ENCODE data around the gene DROSHA.
"Not testable (repeated sequence)": the region's sequence is repeated elsewhere in the genome, so short reads cannot be mapped to it uniquely, and the experiment has no call there.

Gene DROSHA

DNA sequence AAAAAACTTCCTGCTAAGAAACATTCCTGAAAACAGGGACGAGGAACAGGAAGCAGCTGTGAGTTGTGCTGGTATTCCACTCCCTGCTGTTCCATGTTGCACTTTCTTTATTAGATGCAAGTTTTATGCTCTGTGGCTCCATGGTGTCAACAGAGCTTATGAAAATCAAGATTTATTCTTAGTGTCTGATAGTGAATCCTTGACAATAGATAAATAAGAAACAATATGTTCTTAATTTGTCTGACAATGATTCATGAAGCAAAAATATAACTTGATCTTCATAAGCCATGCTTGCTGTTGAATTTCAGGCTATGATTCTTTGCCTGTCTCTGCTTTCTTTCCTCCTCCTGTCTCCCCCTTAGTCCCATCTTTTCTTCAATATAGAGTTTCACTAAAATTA, 119.6 kb downstream of the DROSHA start:
- DNase-seq = no peak

DNA sequence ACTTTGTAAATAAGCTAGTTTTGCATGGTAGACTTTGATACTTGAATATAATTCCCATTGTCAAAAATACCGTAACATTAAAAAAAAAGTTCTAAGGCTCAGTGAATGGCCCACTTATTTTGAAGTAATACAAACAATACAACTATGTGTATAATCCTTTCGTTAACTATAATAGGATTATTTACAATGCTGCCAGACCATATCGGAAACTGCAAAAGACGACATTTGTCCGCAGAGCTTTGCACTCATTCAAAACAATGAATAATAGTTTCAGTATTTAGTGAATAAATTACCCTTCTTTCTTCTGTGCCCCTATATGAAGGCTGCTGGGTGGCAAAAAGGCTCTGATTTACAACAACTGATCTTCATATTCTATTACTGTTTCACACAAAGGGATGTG, 121.8 kb downstream of the DROSHA start:
- no peak for DNase-seq

DNA sequence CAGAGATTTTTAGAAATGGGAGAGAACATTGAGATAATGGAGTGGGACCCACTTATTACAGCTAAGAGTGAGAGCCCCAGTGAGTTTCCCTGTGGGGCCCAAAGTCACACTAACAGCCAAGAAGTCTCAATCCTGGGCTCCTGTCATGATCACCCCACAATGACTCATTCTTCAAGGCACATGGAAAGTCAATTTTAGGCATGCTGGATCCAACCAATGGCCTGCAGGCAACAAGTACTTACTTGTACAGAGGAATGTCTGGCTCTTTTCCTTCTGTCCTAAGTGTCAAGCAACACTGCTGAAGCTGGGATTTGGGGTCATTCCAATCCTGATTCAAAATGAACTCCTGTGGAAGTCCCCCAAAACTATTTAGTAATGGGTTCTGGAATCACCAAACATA, 123.1 kb downstream of the DROSHA start:
- no peak for DNase-seq

DNA sequence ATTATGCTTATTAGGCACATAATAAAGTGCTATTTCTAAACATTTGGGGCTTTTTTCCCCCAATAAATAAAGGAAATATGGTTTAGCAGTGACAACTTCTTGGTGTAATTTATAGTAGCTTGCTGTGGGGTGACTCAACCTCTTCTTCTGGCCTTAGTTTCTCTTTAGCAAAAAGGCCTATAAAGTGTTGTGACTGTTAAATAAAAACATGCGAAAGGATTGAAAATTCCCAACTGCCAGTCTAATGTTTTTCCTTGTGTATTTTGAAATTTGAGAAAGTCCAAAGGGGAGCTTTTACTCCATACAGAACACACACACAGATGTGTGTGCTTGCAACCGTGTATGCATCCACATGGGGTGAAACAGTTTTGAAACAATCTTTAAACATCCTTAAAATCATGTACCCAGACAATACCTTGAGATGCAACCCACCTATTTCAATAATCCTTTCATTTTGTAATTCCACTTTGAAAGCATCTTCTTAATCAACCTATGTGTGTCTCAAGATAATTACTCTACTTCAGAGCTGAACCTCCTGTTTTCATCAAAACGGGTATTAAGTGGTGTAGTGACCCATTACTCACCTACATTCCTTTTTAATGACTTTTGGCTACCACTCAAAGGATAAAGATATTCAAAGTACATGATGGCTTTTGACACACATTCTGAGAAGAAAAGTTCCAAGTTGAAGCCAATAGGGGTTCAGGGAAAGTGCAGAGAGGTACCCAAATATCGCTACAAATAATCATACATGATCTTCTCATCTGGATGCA, 123.8 kb downstream of the DROSHA start:
- no peak for DNase-seq

DNA sequence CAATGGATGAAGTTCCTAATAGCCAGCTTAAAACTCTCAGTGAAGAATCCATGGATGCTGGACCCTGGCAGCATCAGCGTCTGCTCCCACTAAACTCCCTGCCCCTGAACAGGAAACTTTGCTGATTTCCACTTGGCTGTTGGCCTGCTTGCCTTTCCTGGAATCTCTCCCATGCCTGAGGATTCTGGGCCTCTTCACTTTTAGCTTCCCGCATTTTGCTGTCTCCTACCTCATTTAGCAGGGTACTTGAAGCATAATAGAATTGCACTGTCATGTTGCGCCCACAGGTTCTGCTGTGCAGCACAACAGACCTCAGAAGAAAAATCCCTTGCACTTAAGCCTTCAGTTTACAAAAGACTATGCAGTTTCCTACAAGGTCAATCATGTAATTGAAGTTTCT, 127.6 kb downstream of the DROSHA start:
- no peak for DNase-seq

DNA sequence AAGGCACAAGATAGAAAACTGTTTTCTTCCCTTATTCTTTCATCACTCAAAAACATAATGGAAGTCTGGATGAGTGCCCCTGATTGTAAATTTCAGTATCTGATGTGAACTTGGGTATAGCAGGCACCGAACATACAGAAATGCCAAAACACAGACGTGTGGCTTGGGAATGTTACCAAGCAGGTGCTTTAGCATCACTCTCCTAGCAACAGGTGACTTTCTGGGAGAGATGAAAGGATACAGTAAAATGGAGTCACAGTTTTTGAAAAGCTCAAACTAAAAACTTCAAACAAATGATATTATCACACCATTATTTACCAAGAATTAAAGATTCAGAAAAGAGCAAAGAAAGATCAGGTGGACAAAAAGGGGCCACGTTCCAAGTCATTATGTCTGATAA, 130.2 kb downstream of the DROSHA start:
- DNase-seq = no peak

DNA sequence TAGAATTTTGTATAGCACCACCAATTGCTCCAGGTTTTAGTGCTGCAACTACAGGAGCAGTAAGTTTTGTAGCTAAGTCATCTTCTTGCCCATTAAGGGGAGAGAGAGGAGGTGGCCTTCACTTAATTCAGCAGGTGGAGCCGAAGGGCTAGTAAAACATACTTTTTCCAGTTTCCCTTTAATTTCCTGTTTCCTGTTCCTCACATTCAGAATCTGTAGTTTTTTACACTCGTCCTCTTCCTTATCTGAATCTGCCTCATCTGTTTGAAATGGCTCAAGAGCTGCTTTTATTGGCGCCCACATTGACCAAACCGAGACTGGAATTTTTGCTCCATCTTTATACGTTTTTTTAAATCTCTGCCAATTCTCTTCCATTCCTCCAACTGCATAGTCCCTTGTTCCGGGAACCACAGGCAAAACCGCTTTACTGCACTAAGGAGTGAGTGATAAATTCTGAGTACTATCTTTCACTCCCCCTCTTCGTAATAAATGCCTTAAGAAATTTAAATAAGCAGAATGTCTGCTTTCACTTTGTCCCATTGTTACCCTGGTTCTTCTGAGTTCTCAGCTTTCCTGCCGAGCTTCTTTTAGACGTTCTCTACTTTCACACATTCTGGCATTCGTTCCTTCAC, 133.9 kb downstream of the DROSHA start:
- DNase-seq = no peak

DNA sequence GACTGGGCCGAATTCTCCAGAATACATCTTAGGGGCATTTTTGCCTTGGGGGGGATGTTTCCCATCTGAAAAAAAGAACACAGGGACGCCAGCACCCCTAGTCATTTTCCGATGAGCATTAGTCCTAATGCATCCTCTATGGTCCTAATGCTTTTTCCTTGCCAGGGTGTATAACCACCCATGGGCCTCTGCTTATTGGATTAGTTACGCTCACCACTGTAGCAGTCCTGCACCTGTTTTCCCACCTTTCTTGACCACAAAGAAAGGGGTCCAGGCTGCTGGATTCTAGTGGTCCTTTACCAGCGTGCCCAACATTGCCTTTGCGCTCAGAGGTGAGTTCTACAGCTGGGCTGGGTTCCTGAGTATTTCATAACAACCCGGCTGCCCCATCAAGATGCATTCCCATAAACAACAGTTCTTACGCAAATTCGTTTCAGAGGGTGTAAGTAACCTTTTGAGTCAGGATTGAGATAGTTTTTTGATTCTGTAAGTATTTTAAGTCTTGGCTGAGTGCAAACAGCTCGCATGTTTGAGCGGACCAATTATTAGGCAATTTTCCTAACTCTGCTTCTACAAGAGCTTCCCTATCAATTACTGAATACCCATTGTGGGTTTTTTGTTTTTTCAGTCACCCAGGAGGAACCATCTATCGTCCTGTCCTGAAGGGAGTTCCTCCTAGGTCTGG, 135.1 kb downstream of the DROSHA start:
- no peak for DNase-seq

DNA sequence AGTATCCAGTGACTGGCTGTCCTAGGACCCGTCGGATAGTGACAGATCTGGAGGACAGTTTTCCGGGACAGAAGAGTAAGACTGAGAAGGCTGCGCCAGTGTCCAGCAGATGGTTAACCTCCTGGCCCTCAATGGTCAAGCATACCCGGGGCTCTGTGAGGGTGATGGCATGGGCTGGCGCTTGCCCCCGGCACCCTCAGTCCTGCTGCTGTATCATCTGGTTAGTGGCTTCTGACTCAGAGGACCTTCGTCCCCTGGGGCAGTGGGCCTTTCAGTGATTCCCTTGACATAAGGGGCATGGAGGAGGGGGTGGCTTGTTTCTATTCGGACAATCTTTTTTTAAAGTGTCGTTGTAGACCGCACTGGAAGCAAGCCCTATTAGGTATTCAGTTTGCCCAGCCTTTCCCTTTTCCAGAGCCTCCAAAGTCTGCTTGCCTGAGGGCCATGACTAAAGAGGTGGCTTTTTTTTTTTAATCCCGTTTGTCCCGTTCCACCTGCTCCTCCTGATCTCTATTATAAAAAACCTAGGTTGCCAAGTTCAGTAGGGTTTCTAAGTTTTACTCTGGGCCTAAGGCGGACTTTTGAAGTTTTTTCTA, 136.3 kb downstream of the DROSHA start:
- not testable (repeated sequence) for DNase-seq

DNA sequence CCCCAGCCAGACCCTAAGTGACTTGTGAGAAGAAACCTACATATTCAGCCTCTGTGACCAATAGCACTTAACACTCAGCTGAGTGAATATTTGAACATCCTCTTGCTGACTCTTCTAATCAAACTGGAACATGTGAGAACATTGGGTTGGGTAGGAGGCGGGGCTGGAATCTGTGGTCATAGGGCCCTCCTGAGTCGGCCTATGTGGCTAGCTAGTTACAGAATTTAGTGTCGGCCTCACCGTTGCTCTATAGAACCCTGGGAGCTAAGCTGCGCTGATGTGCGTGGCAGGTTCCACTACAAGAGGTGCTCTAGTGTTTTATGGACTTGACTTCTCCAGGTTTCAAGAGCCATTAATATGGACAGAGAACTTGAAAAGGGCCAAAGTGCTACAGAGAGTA, 138.8 kb downstream of the DROSHA start:
- DNase-seq = no peak

DNA sequence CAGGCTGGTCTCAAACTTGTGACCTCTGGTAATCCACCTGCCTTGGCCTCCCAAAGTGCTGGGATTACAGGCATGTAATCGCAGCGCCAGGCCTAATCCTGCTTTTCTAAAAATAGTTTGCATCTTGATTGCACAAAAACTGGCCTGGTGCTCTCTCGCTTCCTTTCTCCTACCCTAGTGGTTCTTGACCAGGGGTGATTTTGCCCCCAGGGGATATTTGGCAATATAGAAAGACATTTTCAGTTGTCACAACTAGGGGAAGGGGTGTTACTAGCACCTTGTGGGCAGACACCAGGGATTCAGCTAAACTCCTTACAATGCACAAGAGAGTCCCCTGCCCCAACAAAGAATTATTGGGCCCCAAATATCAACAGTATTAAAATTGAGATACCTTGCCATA, 139.8 kb downstream of the DROSHA start:
- no peak for DNase-seq

DNA sequence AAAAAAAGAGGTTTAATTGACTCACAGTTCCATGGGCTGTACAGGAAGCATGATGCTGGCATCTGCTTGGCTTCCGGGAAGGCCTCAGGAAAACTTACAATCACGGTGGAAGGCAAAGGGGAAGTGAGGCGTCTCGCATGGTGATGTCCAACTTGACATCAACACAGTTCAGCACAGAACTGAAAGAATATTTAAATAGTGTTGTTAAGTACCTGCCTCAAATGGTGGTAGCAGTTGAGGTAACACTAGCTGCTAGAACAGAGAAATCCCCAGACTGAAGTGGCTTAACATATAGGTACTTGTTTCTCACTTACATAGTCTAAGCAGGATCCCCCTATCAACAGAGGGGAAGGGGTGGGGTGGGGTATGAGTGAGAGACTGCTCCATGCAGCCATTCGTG, 141.6 kb downstream of the DROSHA start:
- no peak for DNase-seq

DNA sequence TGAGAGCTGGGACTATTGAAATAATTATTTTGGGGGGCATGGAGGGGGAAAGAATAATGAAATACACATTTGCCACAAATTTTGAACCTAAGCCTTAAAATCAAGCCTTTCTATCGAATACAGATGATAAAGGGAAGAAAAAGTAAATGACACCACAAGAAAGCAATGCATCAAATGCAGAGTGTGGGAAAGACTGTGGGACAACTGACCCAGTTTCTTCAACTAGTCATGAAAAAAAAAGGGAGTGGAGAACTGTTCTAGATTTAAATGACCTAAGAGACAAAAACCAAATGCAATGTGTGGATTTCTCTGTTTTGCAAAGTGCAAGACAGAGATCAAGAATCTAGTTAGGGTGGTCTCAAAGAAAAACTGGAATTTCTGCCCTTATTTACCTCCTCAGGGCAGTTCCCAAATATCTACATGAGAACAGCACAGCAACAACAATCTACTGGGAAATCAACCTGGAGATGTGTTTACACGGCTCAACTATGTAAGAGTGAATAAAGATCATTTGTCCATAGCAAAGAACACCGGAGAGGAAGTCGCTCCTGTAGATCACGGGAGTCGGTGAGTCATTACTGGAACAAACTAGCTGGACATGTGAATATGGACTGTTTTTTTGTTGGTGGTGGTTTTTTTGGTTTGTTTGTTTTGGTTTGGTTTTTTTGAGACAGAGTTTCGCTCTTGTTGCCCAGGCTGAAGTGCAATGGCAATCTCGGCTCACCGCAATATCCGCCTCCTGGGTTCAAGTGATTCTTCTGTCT, 145.9 kb downstream of the DROSHA start:
- no peak for DNase-seq

DNA sequence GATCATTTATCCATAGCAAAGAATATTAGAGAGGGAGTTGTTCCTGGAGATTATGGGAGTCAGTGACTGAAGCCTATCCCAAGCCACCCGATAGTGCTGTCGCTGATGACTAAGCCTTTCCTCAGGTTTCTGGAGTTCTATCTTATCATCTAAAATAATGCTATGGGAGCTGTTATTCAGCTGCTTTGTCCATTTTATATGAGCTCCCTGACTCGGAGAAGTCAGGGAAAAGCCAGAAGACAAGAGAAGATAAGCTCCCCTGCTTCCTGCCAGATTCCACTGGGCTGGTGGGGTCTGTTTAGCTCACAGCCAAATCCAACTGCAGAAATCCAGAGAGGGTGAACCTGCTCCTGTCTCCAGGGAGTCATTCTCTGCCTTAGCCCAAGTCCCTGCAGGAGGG, 148.2 kb downstream of the DROSHA start:
- DNase-seq = no peak

DNA sequence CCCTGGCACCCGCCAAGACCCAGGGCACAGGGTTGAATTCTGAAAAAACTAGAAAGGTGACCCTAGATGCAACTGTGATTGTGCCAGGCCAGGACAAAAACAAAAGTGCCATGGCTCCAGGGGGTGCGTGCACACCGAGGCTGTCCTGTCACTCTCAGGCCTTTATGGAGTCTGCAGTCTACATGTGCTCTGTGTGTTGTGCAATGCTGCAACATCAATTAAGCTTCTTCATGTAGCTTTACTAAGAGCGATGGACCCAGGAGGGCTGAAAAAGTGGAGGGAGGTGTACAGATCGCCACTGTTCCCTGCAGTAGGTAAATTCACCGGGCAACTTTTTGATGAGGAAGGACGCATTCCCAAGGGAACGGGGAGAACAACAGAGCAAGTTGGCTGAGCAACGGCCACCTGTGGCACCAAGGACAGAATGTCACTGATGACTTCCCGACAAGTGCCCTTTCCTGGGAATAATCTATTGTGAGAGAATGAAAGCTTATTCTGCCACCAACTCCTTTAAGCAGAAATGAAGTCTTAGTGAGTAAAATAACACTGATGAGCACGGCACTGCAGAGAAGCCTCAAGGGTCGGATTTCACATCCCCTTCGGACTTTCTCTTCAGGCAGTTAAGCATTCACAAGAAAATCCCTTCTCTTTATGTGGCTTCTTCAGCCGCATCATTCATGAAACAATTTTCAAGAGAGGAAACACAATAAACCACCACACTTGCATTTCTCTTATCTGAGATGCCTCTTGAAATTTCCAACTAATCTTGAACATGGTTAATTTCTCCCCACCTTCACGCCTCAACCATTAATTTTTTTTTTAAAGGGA, 149.6 kb downstream of the DROSHA start:
- DNase-seq = no peak

DNA sequence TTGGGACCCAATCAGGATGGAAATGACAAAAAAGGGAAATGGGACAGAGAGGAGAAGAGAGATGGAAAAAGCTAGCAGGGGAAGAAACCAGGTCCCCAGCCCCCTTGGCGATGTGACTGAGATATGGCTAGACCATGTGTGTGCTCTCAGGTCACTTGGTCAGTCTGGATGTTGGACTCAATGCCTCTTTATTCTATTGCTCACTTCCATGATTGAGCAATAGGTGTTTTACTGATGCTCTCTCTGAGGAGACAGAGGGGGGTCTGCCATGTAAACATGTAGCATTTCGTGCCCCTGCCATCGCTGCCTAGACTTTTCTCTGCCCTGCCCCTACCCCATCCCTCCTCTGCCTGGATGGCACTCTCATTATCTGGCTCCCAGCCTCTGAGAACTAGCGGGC, 150.6 kb downstream of the DROSHA start:
- no peak for DNase-seq

DNA sequence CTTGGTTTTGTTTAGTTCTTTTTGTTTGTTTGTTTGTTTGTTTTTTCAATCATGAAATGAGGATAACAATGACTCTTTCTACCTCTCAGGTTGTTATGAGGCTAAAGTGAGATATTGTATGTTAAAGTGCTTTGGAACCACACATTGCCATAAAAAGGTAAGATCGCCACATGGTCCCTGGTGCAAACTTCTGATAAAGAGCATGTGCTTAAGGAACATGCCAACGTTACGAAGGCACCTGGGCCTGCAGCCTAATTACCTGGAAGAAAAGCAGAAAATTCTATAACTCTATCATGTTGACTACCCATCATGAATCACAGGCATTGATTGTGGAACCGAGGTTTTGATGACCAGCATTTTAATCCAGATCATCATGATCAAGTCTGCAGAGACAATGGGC, 151.8 kb downstream of the DROSHA start:
- no peak for DNase-seq

DNA sequence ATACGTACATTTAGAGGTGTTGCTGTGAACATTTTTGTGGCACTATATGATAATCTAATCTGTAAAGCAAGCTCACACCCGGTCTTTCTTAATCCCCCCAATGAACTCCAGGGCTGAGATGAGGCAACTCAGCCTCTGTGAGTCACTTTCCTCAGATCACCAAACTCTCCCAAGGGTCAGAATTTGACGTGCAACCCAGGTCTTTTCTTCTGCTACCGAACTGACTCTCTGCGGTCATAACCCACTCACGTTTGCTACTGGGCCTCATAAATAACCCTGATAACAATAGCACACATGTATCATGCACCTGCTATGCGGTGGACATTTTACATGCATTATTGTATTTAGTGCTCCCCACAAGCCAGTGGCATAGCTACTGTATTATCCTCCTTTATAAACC, 153.1 kb downstream of the DROSHA start:
- DNase-seq = no peak

DNA sequence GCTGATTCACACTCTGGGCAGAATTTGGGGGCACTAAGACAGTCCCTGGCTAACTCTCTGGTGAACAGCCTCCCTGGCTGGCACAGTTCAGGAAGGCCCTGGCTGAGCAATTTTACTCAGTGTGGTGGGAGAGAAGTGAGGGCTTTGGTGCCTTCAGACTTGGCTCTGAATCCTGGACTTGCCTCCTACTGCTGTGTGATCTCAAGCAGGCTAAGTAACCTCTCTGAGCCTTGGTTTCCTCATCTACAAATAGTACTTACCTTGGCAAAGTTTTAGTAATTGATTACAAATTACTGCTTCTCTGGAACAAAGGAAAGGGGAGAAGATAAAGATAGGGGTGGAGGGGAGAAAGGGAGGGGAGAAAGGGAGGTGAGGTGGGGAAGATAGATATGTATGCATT, 153.8 kb downstream of the DROSHA start:
- no peak for DNase-seq

DNA sequence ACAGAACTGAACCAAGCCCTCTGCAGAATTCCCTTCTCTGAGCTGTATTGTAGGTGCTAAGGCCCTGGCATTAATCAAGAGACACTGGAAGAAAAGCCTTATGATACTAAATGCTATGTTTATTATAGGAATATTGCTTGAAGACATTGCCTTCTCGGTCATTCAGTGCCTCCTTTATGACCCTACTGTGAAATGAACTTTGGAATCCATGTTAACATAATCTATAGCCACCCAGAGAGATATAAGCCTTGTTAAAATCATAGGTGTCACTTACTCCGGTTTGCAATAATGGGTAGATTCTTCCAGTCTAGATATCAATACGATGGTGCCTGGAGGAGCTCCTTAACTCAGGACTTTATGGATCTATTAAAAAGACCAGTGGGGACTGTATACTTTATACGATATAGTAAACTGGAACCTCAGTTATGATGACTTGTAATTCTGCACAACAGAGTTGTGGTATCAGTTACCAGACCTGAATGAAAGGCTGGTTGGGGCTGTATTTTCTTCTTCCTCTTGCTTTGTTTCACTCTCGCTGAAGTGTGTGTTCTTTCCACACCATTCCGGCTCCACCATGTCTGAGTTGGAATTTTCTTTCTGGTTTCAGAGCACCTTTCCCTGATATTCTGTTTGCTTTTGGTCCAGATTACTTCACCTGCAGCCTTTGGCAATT, 154.5 kb downstream of the DROSHA start:
- no peak for DNase-seq

DNA sequence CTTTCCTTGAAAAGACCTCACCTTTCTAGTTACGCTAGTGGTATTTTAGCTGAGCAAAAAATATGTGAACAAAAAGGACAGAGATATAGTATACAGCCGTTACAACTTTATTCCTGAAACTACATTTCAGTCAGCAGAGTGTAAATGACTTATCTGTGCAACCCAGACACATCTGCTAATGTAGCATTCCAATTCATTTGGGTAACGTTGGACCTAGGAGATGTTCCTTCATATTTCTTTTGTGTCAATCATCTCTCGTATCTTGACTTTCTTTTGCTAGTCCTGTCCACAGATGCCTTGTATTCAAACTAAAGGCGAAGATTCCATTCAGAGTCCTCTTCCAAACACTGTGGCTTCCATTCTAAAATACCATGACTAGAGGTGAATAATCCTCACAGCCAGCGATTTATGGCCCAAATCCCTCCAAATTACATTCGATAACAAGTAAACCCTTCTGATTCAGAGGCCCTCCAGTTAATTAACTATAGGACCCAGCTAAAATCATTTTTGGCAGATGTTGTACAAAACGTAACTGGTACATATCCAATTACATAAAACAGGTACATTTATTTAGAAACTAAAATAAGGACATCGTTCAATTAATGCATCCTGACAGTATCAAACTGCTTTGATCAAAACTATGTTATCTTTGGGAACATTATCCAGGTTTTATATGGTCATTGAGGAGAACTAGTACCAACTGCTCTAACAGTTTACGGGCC, 155.7 kb downstream of the DROSHA start:
- DNase-seq = no peak
